ENCODE results near the gene PGAP3.

GRCh38 chr17:39700148-39700987 lies 12.5 kb upstream of the PGAP3 start:
- TF ChIP-seq ZFP3 (CRISPR knock-in tag; IDR thresholded peaks at IDR 0.05) (no peak), TSHZ2 (CRISPR knock-in tag; IDR thresholded peaks at IDR 0.05) (no peak), PATZ1 (CRISPR knock-in tag; IDR thresholded peaks at IDR 0.05; ENCODE audit: borderline replicate concordance) (no peak), ZNF565 (CRISPR knock-in tag; conservative IDR thresholded peaks at IDR 0.05; ENCODE audit: low read depth) (no peak), CSRNP3 (CRISPR knock-in tag; IDR thresholded peaks at IDR 0.05) (no peak)

Data from SK-N-SH treated with all-trans-retinoic acid at 6 μM for 48 hours (cell line).